Ovary (tissue), 3 donors: ENCODE measurements around the gene SKIDA1.

Experiments used
- CTCF ChIP-seq, 3 donors: fragments of 450-650 bp in 2 of 3; fragments of 200-600 bp in 1 of 3; IDR thresholded peaks; one replicate each; pipeline versions ENCODE4 v1.5.1 to v1.8.0; 2016 to 2022; ENCODE audit warnings: antibody characterized with exemption in 3 of 3, mild to moderate bottlenecking in 1 of 3
- EP300 ChIP-seq: sonication (generic); formaldehyde crosslinking; IDR thresholded peaks from one replicate; pipeline ENCODE4 v1.6.1; 2017; ENCODE audit warnings: antibody characterized with exemption
- POLR2A ChIP-seq: fragments of 450-650 bp; IDR thresholded peaks from one replicate; pipeline ENCODE4 v1.6.1; 2017; ENCODE audit warnings: antibody characterized with exemption, mild to moderate bottlenecking, moderate library complexity
- donor health status: DM: no; HTN: no; CAD: no.

- no peak for TF ChIP-seq CTCF (IDR thresholded peaks at IDR 0.05)
- TF ChIP-seq POLR2A: no peak
- no peak for TF ChIP-seq EP300
Measured at GRCh38 chr10:21493784-21494183, 31.7 kb downstream of the SKIDA1 start.
